NCI-H2196 treated with DMSO at 0.1 percent for 48 hours (cell line): Measurements from ENCODE around the gene NEUROD6.

Source experiments
- DNase-seq: peaks from one replicate; lab custom pipeline; 2025; ENCODE audit not compliant: unreplicated experiment; lab: John Stamatoyannopoulos, UW

NEUROD6 gene

GRCh38 chr7:31335161-31335856, 5.2 kb downstream of the NEUROD6 start:
- no peak for DNase-seq

GRCh38 chr7:31333291-31333690, 7.2 kb downstream of the NEUROD6 start:
- no peak for DNase-seq

DNA sequence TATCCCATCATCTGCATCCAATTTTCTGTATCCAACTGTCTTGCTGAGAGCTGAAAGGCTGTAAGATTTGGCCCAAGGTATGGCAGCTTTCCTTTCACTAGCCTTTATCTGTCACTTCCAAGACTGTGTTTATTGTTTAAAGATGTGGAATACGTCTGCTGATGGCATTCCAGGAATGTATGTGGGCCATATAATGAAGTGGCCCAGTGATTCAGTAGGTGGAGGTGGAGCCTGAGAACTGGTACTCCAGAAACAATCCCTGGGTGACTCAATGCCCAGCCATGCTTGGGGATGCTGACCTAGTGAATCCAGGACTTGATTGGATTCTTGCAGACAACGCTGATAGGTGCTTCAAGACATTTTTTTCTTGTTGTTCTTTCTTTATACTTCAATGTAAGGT, 13.5 kb downstream of the NEUROD6 start:
- DNase-seq: no peak

DNA sequence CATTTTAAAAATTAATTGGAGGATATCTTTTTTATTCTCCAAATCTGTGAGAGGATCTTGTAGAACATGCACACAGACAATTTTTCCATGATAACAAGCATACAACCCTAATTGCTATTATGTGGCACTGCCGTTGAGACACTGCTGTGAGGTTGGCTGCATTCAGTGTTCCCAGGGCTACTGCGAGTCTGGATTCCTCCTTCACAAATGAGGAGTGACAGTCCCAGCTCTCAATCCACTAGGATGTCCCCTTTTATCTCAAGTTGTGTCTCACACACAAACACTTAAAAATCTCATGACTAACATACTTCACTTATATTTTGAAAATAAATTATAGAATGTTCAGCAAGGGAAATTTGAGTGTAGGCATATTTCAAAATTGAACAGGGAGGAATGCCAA, 14.1 kb downstream of the NEUROD6 start:
- DNase-seq: no peak

GRCh38 chr7:31323101-31323500, 17.4 kb downstream of the NEUROD6 start:
- DNase-seq: no peak

DNA sequence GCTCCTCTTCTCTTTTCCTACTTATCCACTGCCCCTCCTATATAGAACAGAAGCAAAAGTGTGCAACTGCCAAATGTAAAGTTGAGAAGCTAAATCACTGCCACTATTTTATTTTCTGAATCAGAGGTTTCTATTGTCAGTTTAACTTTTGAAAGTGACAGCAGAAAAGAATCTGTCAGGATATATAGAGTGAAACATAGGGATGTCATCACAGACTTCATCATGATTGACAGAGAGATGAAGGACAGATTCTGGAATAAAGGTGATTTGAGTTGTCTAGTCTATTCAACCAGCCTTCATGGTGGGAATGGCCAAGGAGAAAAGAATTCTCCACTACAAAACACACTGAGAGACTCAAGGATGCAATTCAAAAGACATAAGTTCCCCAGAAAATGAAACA, 19.9 kb downstream of the NEUROD6 start:
- no peak for DNase-seq

DNA sequence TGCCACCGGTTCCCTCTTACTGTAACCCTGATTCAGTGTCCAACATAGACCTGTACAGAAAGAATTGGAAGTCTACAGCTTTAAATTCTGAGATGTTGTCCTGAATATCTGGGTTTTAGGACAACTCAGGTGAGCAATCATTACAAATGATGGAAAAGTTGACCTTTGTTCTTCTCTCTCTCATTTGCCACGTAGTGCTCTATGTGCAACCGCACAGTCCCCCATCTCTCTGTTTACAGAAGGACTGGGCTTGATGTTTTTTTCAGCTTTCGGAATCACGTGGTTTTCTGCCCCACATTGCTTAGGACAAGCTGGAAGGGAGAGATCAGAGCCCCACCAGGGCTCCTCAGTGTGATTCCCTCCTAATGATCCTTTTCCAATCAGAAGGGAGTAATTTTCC, 22.2 kb downstream of the NEUROD6 start:
- DNase-seq: no peak

- no peak for DNase-seq
Measured at GRCh38 chr7:31316876-31317275, 23.6 kb downstream of the NEUROD6 start.

GRCh38 chr7:31315758-31316157, 24.8 kb downstream of the NEUROD6 start:
- no peak for DNase-seq

- no peak for DNase-seq
Measured at GRCh38 chr7:31314781-31315180, 25.7 kb downstream of the NEUROD6 start.

DNA sequence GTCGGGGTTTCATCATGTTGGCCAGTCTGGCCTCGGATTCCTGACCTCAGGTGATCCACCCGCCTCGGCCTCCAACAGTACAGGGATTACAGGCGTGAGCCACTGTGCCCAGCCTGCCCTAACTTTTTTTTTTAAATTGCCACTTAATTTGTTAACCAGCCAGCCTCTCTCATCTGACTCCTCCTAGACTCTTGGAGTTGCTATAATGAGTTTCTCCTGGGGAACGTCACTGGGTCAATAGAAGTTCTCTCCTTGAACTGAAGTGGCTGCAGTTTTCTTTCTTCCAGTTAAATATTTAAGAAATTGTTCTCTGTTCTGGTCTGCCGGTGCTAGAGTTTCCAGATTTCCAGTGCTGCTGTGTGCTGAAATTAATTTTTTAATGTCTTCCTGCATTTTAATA, 27.6 kb downstream of the NEUROD6 start:
- no peak for DNase-seq

DNA sequence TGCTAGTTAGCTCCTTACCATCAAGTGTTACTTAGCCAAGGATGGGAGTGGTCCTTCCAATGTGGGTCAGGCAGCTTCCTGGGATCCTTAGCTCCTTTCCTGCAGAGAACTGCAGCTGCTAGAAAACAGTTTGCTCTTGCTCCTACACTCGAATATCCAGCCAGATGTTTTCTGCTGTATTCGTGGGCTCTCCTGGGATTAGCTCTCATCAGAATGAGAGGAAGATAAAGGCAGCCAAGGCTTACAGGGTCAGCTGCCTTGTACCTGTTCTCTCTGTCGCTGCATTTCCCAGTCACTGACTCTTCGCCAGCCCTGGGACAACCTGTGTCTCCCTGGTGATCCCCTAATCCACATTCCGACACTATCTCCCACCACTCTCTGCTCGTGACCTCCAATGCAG, 29.0 kb downstream of the NEUROD6 start:
- DNase-seq: no peak

DNA sequence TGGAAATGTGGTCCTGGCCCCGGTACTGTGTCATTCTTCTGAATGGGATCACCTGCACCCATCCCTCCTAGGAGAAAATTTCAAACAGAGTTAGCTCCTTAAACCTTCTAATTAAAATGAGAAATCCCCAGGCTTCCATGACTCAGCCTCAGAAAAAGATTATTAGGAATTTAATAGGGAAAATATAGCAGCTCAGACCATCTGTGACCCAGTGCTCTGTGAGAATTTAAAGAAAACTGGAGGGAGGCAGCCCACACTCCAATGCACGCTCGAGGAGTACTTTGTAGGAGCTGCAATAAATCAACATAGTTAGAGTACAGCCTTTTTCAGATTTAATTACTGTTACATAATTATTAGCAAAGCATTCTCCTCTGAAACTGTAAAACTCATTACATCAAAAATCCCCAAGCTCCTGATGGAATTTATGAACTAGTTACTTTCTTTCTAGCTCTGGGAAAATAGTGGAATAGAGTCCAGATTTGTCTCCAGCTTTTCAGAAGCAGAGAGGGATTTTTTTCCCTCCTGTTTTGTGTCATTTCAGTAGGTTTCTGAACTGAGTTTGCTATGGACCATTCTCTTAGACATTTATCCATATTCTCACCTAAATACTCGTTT, 30.1 kb downstream of the NEUROD6 start:
- DNase-seq: no peak

- DNase-seq: no peak
Measured at GRCh38 chr7:31309407-31309806, 31.1 kb downstream of the NEUROD6 start.

GRCh38 chr7:31308652-31309051, 31.9 kb downstream of the NEUROD6 start:
- DNase-seq: no peak

GRCh38 chr7:31307972-31308371, 32.6 kb downstream of the NEUROD6 start:
- DNase-seq: no peak

DNA sequence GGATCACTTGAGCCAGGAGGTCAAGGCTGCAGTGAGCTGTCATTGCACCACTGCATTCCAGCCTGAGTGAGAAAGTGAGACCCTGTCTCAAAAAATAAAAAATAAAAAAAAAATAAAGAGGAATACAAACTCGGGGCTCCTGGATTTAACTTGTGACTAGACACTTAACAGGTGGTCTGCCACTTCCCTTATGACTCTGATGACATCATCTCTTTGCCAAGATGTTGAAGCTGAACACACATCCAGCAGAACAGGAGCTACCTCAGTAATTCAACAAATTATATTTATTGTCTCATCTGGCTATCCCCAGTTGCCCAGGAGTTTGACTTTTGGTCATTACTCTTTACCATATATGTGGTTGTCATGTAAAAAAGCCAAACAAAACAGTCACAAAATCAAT, 35.3 kb downstream of the NEUROD6 start:
- DNase-seq: no peak

DNA sequence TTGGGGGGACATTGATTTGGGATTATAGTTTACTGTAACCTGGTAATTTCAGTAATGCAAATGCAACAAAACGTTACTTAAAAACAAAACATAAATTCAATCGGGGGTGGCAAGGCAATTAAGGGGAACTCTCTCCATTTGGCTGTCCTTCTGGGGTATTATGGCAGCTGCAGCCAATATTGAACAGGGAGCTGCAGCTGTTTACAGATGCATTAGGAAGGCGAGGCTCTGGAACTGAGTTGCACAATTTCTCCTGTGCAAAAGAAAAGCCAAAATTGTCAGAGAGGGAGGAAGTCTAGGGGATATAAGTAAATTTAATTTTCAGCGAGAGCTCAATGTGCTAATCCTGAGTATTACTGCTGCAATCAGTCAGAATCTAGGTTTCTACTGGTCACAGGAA, 36.1 kb downstream of the NEUROD6 start:
- DNase-seq: no peak

DNA sequence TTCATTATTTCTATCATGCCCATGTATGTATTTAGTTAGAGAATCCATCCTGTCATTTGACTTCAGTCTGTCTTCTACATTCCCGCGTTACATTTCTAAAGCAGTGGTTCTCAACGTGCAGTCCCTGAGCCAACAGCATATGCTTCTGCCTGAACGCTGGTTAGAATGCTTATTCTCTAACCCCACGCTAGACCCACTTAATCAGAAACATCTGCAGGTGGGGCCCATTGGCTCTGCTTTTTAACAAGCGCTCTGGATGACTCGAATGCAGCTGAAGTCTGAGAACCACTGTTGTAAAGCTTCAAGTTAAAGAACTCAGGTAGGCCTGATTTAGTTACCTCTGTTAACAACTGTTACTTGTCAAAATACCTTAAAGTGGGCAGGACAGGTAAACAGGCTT, 38.2 kb downstream of the NEUROD6 start:
- DNase-seq: no peak

DNA sequence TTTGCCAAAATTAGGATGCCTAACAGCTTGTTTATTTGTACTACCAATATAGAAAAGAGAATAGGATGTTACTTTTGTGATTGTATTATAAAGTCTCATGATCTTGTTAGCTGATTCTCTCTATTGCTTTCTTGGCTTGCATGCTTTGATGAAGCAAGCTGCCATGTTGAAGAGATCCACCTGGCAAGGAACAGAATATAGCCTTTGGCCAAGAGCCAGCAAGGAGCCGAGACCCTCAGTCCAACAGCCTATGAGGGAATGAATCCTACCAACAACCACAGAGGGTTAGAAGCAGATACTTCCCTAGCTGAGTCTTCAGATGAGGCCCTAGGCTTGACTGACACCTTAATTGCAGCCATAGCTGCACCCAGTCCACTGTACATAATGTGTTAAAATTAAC, 41.2 kb downstream of the NEUROD6 start:
- no peak for DNase-seq

DNA sequence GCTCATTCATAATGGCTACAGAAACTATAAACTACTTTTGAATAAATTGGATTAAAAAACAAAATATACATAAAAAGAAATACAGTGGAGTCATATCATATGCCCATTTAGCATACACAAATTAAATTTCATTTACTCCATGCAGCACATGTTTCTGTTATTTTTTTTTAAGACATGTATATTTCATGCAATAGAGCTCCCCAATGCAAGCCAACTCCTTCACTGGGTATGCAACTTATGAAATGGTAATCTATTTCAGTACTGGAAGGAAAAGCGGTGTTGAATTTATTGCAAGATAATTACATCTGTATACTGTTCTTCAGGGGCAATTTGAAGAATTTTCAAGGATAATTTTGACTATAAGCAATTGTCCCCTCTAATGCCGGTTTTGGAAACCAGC, 49.9 kb downstream of the NEUROD6 start:
- no peak for DNase-seq
